Esophagus muscularis mucosa (tissue), 3 donors: ENCODE measurements around the gene STAT4.

Experiments
- POLR2A ChIP-seq: fragments of 450-650 bp; IDR thresholded peaks from one replicate; pipeline ENCODE4 v1.6.1; 2017; ENCODE audit warnings: antibody characterized with exemption, moderate library complexity, mild to moderate bottlenecking, low read depth
- POLR2AphosphoS5 ChIP-seq, 2 donors: sonication (generic); formaldehyde crosslinking; IDR thresholded peaks; one replicate each; pipeline ENCODE4 v1.6.1; 2017; ENCODE audit warnings: antibody characterized with exemption in 2 of 2
- TF ChIP-seq, protein P1 (sequence below), 3 experiments: fragments of 200-600 bp in 2 of 3; fragments of 450-650 bp in 1 of 3; sonication (generic) in 2 of 3; IDR thresholded peaks; one replicate each; pipeline ENCODE4 v1.5.1; 2017 to 2019; ENCODE audit warnings: antibody characterized with exemption in 3 of 3, mild to moderate bottlenecking in 2 of 3, moderate library complexity in 1 of 3

DNA sequence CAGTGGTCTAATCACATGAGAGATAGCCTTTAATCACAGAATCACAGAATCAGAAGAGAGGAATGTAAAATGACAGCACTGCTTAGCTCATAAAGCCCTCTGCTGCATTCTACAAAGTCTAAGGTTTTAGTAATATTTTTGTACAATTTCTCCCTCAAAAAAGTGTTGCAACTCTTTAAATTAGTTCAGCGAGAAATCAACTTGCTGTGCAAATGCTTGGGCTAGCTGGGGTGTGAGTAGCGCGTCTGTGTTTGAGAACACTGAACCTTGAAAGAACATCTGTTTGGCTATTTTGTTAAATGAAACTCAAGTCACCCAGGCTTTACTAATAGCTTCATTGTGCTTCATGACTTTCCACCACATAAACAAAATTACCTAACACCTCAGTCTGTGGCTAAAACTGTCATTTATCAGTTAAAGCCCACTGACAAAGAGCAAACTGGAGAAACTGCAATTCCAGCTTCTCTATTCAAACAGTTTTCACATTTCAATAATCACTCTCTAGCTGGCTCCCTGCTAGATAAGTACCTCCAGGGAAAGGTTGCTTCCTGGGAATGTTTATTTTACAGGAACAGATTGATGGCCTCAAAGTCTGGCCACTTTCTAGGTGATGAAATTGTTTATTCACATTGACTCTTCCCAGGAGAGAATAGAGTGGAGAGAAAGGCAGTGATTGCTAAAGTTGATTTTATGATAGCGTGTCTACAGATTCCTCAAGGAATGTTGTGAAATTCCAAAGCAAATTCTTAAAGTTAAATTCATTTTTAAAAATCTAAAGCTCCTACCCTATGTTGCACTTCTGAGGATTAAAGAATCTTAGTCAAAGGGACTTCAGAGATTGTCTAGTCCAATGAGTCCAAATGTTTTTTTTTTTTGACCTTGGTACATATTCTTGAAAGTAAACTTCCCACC, 100.8 kb downstream of the STAT4 start:
- TF ChIP-seq, protein P1, sequence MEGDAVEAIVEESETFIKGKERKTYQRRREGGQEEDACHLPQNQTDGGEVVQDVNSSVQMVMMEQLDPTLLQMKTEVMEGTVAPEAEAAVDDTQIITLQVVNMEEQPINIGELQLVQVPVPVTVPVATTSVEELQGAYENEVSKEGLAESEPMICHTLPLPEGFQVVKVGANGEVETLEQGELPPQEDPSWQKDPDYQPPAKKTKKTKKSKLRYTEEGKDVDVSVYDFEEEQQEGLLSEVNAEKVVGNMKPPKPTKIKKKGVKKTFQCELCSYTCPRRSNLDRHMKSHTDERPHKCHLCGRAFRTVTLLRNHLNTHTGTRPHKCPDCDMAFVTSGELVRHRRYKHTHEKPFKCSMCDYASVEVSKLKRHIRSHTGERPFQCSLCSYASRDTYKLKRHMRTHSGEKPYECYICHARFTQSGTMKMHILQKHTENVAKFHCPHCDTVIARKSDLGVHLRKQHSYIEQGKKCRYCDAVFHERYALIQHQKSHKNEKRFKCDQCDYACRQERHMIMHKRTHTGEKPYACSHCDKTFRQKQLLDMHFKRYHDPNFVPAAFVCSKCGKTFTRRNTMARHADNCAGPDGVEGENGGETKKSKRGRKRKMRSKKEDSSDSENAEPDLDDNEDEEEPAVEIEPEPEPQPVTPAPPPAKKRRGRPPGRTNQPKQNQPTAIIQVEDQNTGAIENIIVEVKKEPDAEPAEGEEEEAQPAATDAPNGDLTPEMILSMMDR (IDR thresholded peaks at IDR 0.05): no peak
- TF ChIP-seq POLR2AphosphoS5 (IDR thresholded peaks at IDR 0.05) (peak in 1 of 2 donors; percentile 43), POLR2A (no peak)
